ELF-1 (cell line): ENCODE results near the gene NFATC2.
"Not testable (repeated sequence)": the region's sequence is repeated elsewhere in the genome, so short reads cannot be mapped to it uniquely, and the experiment has no call there.

Source experiments
- DNase-seq: peaks from one replicate; pipeline ENCODE4 v3.0.0-alpha.2; 2016; ENCODE audit warnings: low read depth, low spot score

NFATC2 gene

GRCh38 chr20:51568533-51568932 is 26.0 kb upstream of the NFATC2 start:
- not testable (repeated sequence) for DNase-seq

- DNase-seq, result no peak
Observed at GRCh38 chr20:51567622-51568021, 25.1 kb upstream of the NFATC2 start.

- DNase-seq, result no peak
Observed at GRCh38 chr20:51566594-51566993, 24.1 kb upstream of the NFATC2 start.

- DNase-seq, result no peak
Observed at GRCh38 chr20:51565298-51566144, 23.0 kb upstream of the NFATC2 start.

- peak; percentile 58 for DNase-seq
Observed at GRCh38 chr20:51563486-51564332, 21.2 kb upstream of the NFATC2 start.

- DNase-seq, result no peak
Observed at GRCh38 chr20:51563174-51563485, 20.6 kb upstream of the NFATC2 start.

- DNase-seq, result peak; percentile 72
Observed at GRCh38 chr20:51562332-51563173, 20.0 kb upstream of the NFATC2 start.

- peak; percentile 44 for DNase-seq
Observed at GRCh38 chr20:51562027-51562331, 19.5 kb upstream of the NFATC2 start.

GRCh38 chr20:51560550-51561307 is 18.2 kb upstream of the NFATC2 start:
- DNase-seq, result no peak

GRCh38 chr20:51560042-51560441 is 17.5 kb upstream of the NFATC2 start:
- no peak for DNase-seq

GRCh38 chr20:51554538-51555165 is 12.1 kb upstream of the NFATC2 start:
- no peak for DNase-seq

GRCh38 chr20:51553897-51554486 is 11.5 kb upstream of the NFATC2 start:
- no peak for DNase-seq

- DNase-seq, result no peak
Observed at GRCh38 chr20:51551186-51551585, 8.7 kb upstream of the NFATC2 start.

GRCh38 chr20:51549474-51549873 is 7.0 kb upstream of the NFATC2 start:
- DNase-seq, result no peak

- no peak for DNase-seq
Observed at GRCh38 chr20:51547951-51548350, 5.4 kb upstream of the NFATC2 start.

- no peak for DNase-seq
Observed at GRCh38 chr20:51545515-51545914, 3.0 kb upstream of the NFATC2 start.

GRCh38 chr20:51543422-51543788 is 886 bp upstream of the NFATC2 start:
- no peak for DNase-seq

- DNase-seq, result peak; percentile 50
Observed at GRCh38 chr20:51542033-51542570, 417 bp downstream of the NFATC2 start.

- DNase-seq, result peak; percentile 97
Observed at GRCh38 chr20:51541189-51542032, 1.1 kb downstream of the NFATC2 start.
